ENCODE measurements around the gene TRDMT1.

TRDMT1 gene

DNA sequence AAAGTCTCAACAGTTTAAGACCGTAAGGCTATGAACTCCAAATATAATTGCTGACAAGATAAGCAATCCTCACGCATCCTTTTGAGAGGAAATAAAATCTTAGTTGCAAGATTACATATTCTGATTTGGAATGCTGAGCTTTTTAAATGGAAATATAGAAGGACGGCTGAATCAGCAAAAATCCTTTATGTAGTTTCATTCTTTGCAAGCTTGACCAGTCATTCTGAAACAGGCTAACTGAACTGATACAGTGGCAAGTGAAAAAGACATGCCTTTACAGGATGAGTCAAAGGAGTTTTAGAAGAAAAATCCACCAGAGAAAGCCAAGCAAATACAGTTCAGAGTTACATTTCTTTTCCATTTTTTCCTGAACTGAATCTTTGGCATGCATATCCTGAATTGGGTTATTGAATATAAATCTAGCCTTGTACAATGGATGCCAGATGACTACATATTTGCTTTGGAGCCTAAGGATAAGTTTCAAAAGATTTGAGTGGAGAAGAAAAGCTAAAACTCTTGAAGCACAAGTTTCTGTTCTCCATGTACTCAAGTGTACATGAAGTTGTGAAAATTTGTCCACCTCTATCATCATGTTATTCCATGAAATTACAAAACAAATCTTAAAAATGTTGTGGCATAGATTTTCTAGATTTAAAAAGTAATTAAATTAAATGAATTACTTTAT, 30.9 kb upstream of the TRDMT1 start:
- DNase-seq (ENCODE audit: extremely low read depth in 1 of 2, low read depth in 1 of 2) = no peak

DNA sequence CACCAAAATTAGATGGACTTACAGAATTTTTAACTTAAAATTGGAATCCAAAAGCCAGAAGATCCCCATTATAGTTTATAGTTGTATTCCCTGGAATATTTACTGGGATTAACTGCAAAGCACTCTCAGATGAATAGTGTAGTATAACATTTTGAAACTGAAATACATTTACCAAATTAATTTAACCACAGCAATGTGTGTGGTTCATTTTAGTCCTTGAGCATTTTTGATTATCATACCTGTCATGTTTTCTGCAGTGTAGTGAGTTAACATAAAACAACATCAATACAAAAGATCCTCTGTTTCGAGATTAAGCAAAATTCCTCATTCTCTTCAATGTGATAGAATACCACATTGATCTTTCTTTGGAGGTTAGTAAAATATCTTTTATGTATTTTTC, 30.3 kb upstream of the TRDMT1 start:
- no peak for DNase-seq (ENCODE audit: extremely low read depth in 1 of 2, low read depth in 1 of 2)

DNA sequence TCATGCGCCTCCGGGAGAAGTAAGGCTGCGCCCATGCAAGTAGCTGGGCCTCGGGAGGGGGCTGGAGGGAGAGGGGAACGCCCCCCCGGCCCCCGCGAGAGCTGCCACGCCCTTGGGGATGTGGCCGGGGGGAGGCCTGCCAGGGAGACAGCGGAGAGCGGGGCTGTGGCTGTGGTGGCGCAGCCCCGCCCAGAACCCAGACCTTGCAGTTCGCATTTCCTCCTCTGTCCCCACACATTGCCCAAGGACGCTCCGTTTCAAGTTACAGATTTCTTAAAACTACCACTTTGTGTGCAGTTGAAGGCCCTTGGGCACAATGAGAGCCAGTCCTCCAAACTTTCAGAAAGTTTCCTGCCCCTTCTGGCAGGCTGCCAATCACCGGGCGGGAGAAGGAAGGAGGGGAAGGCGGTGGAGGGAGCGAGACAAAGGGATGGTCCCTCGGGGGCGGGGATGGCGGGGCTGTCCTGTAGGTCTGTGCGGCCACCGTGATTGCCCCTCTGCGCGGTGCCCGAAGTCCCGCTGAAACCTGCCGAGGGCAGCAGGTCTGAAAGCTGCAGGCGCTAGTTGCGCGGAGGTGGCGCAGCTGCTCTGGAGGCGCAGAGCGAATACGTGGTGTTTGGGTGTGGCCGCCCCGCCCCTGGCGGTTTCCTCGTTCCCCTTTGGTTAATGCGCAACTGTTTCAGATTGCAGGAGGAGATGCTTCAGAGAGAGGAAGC, 28.7 kb upstream of the TRDMT1 start:
- peak; percentile 75 for DNase-seq (ENCODE audit: extremely low read depth in 1 of 2, low read depth in 1 of 2)

DNA sequence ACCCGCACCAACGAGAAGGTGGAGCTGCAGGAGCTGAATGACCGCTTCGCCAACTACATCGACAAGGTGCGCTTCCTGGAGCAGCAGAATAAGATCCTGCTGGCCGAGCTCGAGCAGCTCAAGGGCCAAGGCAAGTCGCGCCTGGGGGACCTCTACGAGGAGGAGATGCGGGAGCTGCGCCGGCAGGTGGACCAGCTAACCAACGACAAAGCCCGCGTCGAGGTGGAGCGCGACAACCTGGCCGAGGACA, 28.2 kb upstream of the TRDMT1 start:
- no peak for DNase-seq (ENCODE audit: extremely low read depth in 1 of 2, low read depth in 1 of 2)

DNA sequence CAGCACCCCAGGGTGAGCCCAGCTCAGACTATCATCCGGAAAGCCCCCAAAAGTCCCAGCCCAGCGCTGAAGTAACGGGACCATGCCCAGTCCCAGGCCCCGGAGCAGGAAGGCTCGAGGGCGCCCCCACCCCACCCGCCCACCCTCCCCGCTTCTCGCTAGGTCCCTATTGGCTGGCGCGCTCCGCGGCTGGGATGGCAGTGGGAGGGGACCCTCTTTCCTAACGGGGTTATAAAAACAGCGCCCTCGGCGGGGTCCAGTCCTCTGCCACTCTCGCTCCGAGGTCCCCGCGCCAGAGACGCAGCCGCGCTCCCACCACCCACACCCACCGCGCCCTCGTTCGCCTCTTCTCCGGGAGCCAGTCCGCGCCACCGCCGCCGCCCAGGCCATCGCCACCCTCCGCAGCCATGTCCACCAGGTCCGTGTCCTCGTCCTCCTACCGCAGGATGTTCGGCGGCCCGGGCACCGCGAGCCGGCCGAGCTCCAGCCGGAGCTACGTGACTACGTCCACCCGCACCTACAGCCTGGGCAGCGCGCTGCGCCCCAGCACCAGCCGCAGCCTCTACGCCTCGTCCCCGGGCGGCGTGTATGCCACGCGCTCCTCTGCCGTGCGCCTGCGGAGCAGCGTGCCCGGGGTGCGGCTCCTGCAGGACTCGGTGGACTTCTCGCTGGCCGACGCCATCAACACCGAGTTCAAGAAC, 27.7 kb upstream of the TRDMT1 start:
- DNase-seq (ENCODE audit: extremely low read depth in 1 of 2, low read depth in 1 of 2) = peak; percentile 74 to 86

DNA sequence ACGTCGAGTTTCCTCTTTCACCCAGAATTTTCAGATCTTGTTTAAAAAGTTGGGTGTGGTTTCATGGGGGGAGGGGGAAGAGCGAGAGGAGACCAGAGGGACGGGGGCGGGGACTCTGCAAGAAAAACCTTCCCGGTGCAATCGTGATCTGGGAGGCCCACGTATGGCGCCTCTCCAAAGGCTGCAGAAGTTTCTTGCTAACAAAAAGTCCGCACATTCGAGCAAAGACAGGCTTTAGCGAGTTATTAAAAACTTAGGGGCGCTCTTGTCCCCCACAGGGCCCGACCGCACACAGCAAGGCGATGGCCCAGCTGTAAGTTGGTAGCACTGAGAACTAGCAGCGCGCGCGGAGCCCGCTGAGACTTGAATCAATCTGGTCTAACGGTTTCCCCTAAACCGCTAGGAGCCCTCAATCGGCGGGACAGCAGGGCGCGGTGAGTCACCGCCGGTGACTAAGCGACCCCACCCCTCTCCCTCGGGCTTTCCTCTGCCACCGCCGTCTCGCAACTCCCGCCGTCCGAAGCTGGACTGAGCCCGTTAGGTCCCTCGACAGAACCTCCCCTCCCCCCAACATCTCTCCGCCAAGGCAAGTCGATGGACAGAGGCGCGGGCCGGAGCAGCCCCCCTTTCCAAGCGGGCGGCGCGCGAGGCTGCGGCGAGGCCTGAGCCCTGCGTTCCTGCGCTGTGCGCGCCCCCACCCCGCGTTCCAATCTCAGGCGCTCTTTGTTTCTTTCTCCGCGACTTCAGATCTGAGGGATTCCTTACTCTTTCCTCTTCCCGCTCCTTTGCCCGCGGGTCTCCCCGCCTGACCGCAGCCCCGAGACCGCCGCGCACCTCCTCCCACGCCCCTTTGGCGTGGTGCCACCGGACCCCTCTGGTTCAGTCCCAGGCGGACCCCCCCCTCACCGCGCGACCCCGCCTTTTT, 26.9 kb upstream of the TRDMT1 start, which contains the start of gene VIM:
Gene VIM, plus strand, starts transcription at position 151 of the 925 bp plus-strand sequence. CDS start 1,182 bp downstream, outside the sequence.
- DNase-seq (ENCODE audit: extremely low read depth in 1 of 2, low read depth in 1 of 2) = peak; percentile 77 to 84

DNA sequence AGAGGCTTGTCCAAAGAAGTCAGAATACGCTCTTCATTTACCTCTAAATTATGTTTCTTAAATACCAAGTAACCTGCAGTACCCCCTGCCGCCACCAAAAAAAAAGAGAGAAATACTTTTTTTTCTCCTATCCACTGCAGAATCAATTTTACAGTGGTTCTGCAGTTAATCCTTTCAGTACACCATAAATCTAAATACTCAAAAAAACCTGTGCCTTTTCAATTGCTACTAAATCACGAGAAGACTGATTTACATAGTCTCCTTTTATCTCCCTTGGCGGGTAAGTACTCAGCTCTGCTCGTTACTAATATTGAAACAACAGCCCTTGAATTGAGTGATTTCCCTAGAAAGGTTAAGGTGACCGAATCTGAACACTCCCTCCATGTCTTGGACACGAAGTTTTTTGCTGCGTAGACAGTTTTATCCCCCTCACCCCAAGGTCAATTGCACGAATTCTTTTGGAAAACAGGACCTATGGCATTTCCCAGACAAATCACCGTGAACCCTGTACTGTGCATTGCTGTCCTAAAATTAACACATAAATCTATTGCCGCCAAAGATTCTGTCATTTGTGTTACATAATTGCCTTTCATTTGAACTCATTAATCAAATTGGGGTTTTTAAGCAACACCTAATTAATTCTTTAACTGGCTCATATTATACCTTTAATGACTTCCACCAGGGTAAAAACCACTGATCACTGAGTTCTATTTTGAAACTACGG, 26.1 kb upstream of the TRDMT1 start:
- DNase-seq (ENCODE audit: extremely low read depth in 1 of 2, low read depth in 1 of 2) = no peak

DNA sequence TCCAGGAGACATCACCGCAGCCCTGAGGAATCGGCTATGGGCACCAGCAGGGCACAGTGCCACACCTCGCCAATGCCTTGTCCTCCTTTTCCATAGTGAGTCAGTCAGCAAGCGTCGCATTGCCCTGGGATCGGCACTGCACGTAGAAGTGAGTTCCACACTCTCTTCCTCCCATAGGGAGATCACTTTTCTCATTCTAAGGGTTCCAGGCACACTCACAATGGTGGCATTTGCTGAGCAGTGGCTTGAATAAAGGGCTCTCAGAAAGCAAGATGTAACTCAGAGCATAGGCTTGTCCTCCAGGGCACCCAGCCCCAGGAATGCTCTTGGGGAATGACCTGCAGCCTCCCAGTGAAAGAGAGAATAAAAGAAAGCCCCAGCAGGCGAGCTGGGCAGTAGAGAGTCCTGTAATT, 25.4 kb upstream of the TRDMT1 start:
- DNase-seq (ENCODE audit: extremely low read depth in 1 of 2, low read depth in 1 of 2) = no peak

DNA sequence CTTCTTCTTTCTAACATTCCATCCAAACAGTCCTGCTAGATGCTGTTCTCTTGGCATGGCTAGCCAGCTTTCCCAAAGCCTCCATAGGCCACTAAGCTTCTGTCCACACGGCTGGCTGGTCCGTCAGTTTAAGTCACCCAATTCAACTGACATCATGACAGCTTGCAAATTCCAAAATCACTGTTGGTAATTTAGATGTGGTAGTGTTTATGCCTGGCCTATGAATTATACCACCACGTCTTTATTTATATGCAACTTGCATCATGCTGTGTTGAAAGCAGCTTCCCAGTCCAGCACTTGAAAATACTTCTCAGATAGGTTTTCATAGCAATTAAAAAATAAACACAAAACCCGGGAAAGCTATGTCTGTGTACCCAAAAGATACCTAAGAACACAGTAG, 24.3 kb upstream of the TRDMT1 start:
- no peak for DNase-seq (ENCODE audit: extremely low read depth in 1 of 2, low read depth in 1 of 2)

DNA sequence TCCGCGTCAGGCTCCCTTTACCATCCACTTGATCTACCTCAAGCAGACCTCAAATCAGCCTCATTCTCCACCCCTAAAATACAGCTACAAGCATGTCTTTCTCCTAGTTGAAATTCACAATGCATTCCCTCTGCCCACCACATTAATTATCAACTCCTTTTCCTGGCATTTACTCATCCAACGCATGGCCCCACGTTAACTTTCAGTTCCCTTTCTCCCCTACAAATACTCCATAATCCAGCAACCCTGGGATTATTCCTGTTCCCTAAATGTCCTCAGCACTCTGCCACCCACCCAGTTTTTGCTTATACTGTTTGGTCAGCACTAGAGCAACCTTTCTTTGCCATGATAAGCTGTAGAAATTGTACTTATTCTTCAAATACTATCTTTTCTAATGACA, 20.9 kb upstream of the TRDMT1 start:
- DNase-seq (ENCODE audit: extremely low read depth in 1 of 2, low read depth in 1 of 2) = no peak

DNA sequence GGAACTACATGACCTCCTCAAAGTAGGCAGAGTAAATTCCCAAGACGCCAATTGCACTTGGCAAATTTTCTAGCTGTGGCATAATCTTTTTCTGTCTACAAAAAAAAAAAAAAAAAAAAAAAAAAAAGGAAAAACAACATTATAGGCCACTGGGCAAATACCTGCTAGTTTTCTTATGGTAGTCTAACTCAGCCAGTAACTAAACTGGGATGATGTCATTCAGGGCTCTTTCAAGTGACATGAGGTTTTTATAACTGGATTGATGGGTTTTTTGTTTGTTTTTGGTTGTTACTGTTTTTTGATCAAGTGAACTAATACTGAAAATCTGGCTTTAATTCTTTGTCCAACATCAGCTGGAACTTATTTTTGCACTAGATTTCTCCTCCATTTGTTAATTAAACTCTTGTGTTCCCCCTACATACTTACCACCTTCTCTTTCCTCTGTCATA, 19.2 kb upstream of the TRDMT1 start:
- no peak for DNase-seq (ENCODE audit: extremely low read depth in 1 of 2, low read depth in 1 of 2)

DNA sequence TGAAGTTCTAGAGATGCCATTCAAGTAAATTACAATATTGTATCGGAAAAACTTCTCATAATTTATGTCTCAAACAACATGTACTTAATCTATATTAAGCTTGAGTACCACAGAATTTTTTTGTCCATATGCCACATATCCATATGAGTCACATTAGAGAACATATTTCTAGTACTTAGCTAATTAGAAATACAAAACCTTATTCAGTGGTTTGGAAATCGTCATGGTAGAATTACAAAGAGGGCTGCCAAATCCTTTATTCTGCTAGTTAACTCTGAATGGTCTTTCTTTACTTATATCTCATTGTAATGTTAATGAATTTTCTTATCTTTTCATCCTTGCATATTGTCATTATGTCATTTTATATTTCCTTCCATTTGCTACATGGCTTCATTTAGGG, 17.6 kb upstream of the TRDMT1 start:
- DNase-seq (ENCODE audit: extremely low read depth in 1 of 2, low read depth in 1 of 2) = no peak

DNA sequence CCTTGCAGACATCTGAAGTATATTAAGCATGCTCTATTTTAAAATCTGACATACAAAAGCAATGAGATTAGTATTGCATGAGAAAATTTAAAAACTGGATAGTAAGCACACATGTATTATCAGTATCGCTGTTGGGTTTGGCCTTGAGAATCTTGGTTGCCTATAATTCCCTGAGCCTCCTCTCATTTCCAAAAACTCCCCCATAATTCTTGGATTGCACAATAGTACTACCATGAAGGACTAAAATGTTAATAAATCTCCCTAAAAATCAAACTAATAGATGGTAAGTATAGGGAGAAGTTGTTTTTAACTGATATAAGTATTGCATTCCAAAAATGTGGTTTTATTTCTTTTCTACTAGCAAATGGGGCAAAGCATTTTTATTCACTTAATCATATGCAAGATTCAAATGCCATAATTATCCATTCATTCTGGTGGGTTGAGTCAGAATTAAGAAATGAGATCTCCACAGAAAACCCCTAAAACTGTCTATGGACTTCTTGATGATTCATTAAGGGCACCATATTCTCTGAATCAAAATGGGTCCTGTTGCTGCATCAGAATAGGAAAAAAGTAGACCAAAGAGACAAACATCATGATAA, 16.3 kb upstream of the TRDMT1 start:
- no peak for DNase-seq (ENCODE audit: extremely low read depth in 1 of 2, low read depth in 1 of 2)

DNA sequence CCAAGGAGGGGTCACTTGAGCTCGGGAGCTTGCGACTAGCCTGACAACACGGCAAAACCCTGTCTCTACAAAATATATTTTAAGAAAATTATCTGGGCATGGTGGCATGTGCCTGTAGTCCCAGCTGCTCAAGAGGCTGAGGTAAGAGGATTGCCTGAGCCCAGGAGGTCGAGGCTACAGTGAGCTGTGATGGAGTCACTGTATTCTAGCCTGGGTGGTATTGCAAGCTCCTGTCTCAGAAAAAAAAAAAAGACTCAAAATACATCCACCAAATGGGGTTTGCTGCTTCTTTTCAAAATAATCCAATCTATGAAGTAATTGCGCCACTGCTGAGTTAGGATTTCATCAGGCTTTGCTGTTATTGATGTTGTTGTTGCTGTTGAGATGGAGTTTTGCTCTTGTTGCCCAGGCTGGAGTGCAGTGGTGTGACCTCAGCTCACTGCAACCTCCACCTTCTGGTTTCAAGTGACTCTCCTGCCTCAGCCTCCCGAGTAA, 15.5 kb upstream of the TRDMT1 start:
- no peak for DNase-seq (ENCODE audit: extremely low read depth in 1 of 2, low read depth in 1 of 2)

DNA sequence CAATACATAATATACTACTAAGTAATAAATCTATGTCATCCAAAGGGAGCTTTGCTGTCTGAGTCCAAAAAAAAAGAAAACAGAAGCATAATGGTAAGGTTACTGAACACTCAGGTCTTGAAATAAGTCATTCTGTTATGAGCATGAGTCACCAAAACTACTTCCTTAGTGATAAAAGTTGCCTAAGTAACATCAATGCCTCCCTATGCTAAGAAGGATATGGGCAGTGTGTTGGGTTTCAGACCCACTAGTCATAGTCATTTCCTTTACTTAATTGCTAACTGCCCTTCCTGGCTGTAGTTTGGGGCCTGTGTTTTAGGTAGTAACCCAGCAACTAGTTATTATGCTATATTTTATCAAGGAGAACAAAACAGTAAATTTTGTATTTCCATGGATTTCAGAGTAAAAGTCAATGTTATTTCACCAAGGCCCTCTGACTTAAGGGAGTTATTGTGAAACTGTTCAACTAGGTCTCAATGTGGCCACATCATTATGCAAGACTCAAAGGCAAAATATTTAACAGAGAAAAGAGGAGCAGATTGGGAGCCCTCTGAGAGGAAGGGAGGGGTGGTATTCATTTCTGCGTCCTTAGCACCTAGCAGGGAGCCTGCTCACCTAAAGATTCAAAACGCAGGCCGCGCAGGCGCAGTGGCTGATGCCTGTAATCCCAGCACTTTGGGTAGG, 14.9 kb upstream of the TRDMT1 start:
- DNase-seq (ENCODE audit: extremely low read depth in 1 of 2, low read depth in 1 of 2) = no peak

DNA sequence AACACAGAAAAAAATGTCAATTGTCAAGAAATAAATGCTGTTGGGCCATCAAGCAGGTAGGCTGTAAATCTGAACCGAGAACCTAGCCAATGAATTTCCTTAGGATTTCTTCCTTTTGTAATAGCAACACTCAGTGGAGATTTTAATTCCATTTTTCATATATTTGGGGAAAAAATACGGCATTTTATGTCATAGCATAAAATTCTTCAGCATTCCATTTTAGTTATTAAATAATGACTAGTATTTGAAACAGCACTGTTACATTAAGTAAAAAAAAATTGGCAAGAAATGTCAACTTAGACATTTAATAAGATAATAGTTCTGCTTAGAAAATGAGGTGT, 14.3 kb upstream of the TRDMT1 start:
- no peak for DNase-seq (ENCODE audit: extremely low read depth in 1 of 2, low read depth in 1 of 2)

DNA sequence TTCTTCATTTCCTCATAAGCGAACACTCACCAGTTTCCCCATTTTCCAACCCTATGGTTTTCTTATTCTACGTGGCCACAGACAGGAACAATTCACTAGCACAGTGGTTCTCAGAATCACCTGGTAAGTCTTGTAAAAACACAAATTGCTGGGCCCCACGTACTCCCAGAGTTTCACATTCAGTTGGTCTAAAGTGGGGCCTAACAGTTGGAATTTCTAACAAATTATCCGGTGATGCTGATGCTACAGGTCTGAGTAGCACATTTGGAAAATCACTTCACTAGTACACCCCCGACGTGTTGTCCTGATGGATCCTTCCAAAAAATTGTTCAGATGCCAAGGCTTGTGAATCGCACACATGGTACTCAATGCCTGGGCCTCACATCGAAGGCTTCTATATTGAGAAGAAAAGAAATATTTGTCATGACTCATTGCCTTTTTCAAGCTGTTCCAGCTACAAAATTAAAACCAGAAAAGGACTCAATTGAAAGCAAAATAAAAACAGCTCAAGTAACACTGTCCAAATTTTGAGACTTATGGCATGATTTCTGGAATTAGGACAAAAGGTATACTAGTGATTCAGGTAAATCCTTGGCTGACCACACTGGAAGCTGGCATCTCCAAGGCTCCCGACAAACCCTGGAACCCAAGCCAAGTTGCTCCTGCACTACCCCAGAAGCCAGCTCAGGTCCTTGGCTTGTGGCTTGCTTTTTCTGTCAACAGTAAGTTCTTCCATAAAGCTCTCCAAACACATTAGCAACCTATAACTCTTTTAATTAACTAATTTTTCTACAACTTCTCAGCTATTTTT, 13.7 kb upstream of the TRDMT1 start:
- no peak for DNase-seq (ENCODE audit: extremely low read depth in 1 of 2, low read depth in 1 of 2)

DNA sequence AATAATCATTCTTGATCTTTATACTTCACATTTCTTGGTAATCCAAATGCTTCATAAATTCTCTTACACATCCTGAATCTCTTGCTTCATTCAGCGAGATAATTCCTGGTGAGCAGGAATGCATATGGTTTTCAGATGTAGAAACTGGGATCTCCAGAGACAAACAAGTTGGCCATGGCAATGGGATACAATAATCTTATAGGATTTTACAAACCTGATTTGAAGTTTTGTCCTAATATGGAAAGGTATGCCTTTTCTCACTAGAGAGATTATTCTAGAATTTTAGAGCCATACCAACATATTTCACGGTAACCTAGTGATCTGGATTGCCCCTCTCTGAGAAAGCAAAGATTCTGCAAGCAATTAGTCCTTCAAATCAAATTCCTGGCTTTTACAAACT, 13.1 kb upstream of the TRDMT1 start:
- DNase-seq (ENCODE audit: extremely low read depth in 1 of 2, low read depth in 1 of 2) = no peak
